ENCODE measurements around the gene MARCHF9.
"Not testable (repeated sequence)": the region's sequence is repeated elsewhere in the genome, so short reads cannot be mapped to it uniquely, and the experiment has no call there.

Gene MARCHF9

DNA sequence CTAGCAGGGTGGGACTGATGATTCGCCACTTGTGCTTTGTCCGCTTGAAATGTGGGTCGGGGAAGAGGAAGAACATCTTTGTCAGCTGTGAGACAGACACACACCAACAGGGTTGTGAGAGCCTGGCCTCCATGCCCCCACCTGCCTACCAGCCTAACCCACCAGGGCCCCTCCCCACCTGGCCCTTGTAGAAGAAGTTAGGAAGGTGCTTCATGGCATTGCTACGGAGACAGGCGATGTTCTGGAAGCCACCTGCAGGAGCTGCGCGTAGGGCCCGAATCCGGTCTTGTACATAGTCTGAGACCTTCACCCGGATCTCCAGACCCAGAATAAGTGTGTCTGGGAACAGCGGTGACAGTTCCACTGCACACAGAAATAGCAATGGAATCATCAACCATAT lies 14.7 kb downstream of the MARCHF9 start:
- H3K27ac Mint-ChIP-seq: no peak overlapping the region
- H3K4me1 Mint-ChIP-seq: peaks cover 35% of the 10 kb centered on the region
- peaks cover 50% of the 10 kb centered on the region for H3K27me3 Mint-ChIP-seq (ENCODE audit: low read depth)
- peak overlapping the region; percentile 43 to 80 (median 53) for H3K4me3 Mint-ChIP-seq
- H3K9me3 Mint-ChIP-seq: no peaks in the 10 kb centered on the region
- TF ChIP-seq, protein P1, sequence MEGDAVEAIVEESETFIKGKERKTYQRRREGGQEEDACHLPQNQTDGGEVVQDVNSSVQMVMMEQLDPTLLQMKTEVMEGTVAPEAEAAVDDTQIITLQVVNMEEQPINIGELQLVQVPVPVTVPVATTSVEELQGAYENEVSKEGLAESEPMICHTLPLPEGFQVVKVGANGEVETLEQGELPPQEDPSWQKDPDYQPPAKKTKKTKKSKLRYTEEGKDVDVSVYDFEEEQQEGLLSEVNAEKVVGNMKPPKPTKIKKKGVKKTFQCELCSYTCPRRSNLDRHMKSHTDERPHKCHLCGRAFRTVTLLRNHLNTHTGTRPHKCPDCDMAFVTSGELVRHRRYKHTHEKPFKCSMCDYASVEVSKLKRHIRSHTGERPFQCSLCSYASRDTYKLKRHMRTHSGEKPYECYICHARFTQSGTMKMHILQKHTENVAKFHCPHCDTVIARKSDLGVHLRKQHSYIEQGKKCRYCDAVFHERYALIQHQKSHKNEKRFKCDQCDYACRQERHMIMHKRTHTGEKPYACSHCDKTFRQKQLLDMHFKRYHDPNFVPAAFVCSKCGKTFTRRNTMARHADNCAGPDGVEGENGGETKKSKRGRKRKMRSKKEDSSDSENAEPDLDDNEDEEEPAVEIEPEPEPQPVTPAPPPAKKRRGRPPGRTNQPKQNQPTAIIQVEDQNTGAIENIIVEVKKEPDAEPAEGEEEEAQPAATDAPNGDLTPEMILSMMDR (IDR thresholded peaks at IDR 0.05; ENCODE audit: unreplicated experiment in 3 of 3): no peak
- peaks cover 21% of the 10 kb centered on the region for H3K36me3 Mint-ChIP-seq (ENCODE audit: low read depth)

DNA sequence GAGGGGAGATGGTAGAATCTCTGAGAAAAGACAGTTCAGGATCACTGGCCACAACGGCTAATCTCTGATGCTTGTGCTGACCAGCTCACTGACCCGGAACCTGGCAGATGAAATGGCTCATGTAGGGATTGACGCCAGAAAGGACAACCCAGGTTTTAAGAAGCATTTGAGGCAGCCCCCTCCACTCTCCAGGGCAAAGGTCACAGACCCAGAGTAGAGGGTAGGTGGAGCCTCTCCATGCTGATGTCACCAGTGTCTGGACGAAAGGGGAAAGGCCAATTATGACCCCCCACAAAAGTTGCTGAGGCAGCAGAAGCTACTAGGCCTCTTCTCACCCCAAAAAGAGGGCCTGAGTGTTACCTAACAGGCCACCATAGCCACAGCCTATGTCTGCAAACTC lies 15.8 kb downstream of the MARCHF9 start:
- Mint-ChIP-seq H3K4me3 (peak overlapping the region; percentile 43 to 69 (median 68)), H3K27ac (peak overlapping the region in 2 of 3 experiments; percentile 25 to 58), H3K9me3 (no peaks in the 10 kb centered on the region), H3K36me3 (ENCODE audit: low read depth) (peaks cover 23% of the 10 kb centered on the region), H3K27me3 (ENCODE audit: low read depth) (peaks cover 38% of the 10 kb centered on the region), H3K4me1 (peaks cover 35% of the 10 kb centered on the region)
- TF ChIP-seq, protein P1 (IDR thresholded peaks at IDR 0.05; ENCODE audit: unreplicated experiment in 3 of 3): no peak

DNA sequence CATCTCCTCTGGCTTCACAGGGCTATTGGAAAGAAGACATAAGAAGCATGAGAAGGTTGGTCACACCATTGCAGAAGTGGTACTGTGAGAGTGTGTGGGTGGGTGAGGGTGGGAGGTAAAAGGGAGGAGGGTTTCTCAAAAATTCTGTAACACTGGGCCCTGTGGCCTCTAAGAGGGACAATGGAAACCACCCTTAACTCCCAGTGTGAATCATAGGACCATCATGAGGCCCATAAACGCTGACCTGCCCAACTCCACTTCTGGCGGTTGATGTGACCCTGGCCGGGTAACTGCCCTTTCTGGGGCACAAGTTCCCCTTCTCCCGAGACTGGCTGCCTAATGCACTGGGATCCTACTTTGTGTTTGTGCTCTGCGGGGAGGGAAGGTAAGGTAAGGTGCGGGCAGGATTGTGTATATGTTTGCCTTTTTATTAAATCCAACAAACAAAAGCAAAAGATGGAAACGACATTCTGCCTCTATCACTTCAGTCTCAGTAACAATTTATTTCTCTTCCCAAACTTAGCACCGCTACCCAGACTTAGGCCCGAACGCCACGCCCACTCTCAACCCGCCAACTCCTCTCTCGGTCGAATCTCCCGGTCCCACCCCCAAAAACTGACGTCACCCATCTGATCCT lies 16.5 kb downstream of the MARCHF9 start:
- H3K36me3 Mint-ChIP-seq (ENCODE audit: low read depth): peaks cover 28% of the 10 kb centered on the region
- H3K27ac Mint-ChIP-seq: peak overlapping the region; percentile 92 to 97 (median 93)
- TF ChIP-seq, protein P1 (IDR thresholded peaks at IDR 0.05; ENCODE audit: unreplicated experiment in 3 of 3): no peak
- peaks cover 32% of the 10 kb centered on the region for H3K4me1 Mint-ChIP-seq
- H3K9me3 Mint-ChIP-seq: no peaks in the 10 kb centered on the region
- peak overlapping the region; percentile 89 to 97 (median 97) for H3K4me3 Mint-ChIP-seq
- peaks cover 32% of the 10 kb centered on the region for H3K27me3 Mint-ChIP-seq (ENCODE audit: low read depth)

DNA sequence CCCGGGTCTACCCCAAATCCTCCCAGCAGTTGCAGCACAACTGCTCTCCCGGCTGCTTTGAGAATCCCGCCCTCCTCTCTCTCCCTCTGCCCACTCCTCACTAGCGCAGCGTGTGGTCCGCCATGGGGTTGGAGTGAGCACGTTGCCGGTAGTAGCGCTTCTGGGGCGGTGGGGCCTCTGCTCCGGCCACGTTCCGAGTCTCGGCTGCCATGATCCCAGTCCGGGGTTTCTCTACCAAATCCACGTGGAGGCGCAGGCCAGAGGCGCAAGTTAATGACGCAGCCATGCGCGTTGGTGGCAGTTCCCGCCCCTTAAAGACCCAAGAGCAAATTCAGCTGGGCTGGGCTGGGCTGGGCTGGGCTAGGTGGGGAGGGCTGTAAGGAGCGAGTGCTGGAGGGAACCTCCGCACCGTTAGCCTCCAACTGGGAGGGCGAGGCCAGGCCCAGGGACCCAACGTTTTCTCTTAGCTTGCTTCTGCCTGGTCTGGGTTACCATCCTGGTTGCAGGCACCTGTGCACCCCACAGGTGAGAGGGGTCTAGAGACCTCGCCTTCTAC lies 17.0 kb downstream of the MARCHF9 start, which contains the start of gene METTL1:
Gene METTL1, minus strand, starts transcription at position 233 of the 556 bp plus-strand sequence. Its CDS starts 22 bp downstream, at position 211.
- TF ChIP-seq, protein P1 (IDR thresholded peaks at IDR 0.05; ENCODE audit: unreplicated experiment in 3 of 3): no peak
- peak within 1 kb of the TSS; percentile 89 to 97 (median 97) for H3K4me3 Mint-ChIP-seq

DNA sequence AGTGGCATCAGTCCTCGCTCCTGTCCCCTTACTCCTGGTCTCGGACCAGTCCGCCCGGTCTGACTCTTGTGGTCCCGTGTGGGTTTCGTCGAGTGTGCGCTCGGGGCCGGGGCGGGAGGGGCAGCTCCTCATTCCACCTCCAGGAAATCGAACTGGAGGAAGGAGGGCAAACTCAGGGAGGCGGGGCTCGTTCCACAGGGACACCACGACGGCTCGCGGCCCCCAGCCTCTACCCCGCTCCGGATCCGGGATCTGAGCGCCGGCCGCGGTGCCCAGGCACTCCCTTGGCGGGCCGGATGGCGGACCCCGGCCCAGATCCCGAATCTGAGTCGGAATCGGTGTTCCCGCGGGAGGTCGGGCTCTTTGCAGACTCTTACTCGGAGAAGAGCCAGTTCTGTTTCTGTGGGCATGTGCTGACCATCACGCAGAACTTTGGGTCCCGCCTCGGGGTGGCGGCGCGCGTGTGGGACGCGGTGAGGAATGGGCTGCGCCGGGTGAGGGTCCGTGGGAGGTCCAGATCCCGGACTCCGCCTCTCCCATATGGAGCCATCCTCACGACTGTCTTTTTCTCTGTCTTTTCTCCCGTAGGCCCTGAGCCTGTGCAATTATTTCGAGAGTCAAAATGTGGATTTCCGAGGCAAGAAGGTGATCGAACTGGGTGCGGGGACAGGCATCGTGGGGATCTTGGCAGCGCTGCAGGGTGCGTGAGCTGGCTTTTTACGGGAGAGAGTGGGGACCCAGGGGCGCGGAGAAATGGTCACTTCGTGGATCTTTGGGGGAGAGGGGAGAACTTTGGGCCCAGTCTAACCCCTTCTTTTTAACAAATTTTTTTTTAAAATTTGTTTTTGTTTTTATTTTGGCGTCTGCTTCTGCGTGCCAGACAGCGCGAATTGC lies 17.8 kb downstream of the MARCHF9 start, which contains the start of gene EEF1AKMT3:
Gene EEF1AKMT3, plus strand, starts transcription at position 186 of the 894 bp plus-strand sequence. Its CDS starts 111 bp downstream, at position 297.
- peaks cover 28% of the 10 kb centered on the region for H3K36me3 Mint-ChIP-seq (ENCODE audit: low read depth)
- peak within 1 kb of the TSS; percentile 89 to 97 (median 97) for H3K4me3 Mint-ChIP-seq
- peaks cover 25% of the 10 kb centered on the region for H3K4me1 Mint-ChIP-seq
- peaks cover 19% of the 10 kb centered on the region for H3K27me3 Mint-ChIP-seq (ENCODE audit: low read depth)
- TF ChIP-seq, protein P1 (IDR thresholded peaks at IDR 0.05; ENCODE audit: unreplicated experiment in 3 of 3): no peak
- H3K9me3 Mint-ChIP-seq: no peaks in the 10 kb centered on the region
- H3K27ac Mint-ChIP-seq: peak within 1 kb of the TSS; percentile 92 to 97 (median 93)

More for the DNA sequence above, 17.0 kb downstream of the MARCHF9 start, which contains the start of gene METTL1:
- Mint-ChIP-seq H3K4me1 (peaks cover 26% of the 10 kb centered on the region), H3K9me3 (no peaks in the 10 kb centered on the region), H3K27me3 (ENCODE audit: low read depth) (peaks cover 26% of the 10 kb centered on the region), H3K36me3 (ENCODE audit: low read depth) (peaks cover 28% of the 10 kb centered on the region), H3K27ac (peak within 1 kb of the TSS; percentile 92 to 97 (median 93))

DNA sequence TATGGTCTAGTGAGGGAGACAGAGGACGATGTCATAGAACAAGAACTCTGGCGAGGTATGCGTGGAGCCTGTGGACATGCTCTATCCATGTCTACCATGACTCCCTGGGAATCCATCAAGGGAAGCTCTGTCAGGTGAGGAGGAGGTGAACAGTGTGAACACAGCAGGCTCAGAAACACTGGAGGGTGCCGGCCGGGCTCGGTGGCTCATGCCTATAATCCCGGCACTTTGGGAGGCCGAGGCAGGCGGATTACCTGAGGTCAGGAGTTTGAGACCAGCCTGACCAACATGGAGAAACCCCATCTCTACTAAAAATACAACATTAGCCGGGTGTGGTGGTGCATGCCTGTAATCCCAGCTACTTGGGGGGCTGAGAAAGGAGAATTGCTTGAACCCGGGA lies 19.7 kb downstream of the MARCHF9 start:
- H3K9me3 Mint-ChIP-seq: not testable (repeated sequence)

More for the DNA sequence above, 19.7 kb downstream of the MARCHF9 start:
- H3K27me3 Mint-ChIP-seq (ENCODE audit: low read depth); H3K27ac Mint-ChIP-seq: not testable (repeated sequence)
- H3K4me1 Mint-ChIP-seq: peaks cover 25% of the 10 kb centered on the region
- peak overlapping the region; percentile 15 to 49 (median 28) for H3K4me3 Mint-ChIP-seq
- peaks cover 19% of the 10 kb centered on the region for H3K36me3 Mint-ChIP-seq (ENCODE audit: low read depth)
